ENCODE data around the gene SHH. TPM values are rescaled to one million over a fixed set of nuclear protein-coding genes. Genes with fewer than 3 reads are reported as not detected.
A peak's percentile ranks its signal among the peaks of the same experiment; 100 is the strongest.

The SHH gene
- total RNA-seq, 1 donor from 2014 or later = 16.7 TPM

- intact Hi-C loops (cut with DNase I) = no loop called here
- ATAC-seq = no peak
These were observed 12.7 kb downstream of the SHH start for GRCh38 chr7:155799514-155799913.

DNA sequence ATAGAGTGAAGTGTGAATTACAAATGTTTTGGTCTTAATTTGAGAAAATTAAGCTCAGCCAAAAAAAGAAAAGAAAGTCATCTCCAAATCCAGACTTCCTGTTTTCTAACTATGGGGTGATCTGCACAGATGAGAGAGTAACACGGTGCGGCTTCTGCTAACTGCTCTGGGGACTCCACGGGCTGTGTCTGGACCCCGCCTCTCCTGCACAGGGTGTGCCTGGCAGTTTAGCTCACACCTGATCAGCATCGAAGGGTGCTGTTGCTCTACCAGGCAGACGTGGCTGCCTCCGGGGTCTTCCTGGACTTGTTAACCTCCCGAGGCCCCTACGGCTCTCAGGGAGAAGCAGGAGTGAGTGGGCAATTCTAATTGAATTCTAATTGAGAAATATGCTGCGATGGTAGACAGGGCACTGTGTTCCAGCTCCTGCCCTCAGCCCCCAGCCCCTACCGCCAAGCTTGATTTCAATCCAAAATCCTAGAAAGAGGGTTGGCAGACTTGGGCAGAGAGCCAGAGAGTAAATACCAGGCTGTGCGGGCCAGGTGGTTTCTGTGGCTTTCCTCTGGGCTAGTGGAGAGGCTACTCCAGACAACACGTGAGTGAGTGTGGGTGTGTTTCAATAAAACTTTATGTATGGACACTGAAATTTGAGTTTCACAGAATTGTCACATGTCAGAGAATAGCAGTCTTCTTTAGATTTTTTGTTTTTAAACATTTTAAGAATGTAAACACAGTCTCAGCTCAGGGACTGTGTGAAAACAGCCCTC, 13.4 kb downstream of the SHH start:
- intact Hi-C loops (cut with DNase I) = no loop called here

More at GRCh38 chr7:155799514-155799913, 12.7 kb downstream of the SHH start:
- DNase-seq (ENCODE audit: low spot score) = no peak

DNA sequence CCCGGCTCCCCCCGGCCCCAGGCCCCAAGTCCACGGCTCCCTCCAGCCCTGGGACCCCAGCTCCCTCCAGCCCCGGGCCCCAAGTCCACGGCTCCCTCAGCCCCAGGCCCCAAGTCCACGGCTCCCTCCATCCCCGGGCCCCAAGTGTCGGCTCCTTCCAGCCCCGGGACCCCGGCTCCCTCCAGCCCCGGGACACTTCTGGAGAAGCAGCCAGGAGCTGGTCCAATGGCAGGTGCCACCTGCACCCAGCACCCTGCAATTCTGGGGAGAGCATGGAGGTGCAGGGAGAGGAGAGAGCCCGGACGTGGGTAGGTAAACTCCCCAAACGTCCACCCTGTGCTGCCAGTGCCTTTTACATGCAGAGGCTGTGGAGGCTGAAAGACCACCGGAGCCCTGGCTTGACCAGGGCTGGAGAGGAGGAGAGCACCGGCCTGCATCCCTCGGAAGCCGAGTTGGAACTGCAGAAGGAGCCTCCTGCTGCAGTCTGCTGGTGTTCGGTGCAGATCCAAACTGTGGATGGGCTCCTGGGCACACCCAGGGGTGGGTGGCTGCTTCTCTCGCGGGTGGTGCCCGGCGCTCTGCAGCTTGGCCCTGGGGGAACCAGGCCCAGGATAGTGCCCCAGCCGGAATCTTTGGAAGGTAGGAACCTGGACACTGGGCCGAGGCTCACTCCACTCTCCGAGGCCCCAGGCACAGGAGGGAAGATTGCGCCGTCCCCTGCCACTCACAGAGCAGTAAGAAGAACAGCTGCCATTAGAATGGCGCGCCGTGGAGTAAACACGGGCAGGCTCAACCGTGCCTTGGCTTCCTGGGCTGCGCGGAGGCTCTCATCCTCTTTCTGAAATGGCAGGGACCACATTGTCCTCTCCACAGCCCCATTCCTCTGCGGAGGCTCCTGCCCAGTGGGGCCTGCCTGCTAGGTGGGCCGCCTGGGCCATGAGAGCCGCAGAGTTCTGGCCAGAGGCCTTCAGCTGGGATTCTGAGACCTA, 14.7 kb downstream of the SHH start:
- intact Hi-C loops (cut with DNase I) = no loop called here
- DNase-seq (ENCODE audit: low spot score) (no peak), ATAC-seq (no peak)

More for the DNA sequence above, 13.4 kb downstream of the SHH start:
- ATAC-seq (no peak), DNase-seq (ENCODE audit: low spot score) (no peak)

DNA sequence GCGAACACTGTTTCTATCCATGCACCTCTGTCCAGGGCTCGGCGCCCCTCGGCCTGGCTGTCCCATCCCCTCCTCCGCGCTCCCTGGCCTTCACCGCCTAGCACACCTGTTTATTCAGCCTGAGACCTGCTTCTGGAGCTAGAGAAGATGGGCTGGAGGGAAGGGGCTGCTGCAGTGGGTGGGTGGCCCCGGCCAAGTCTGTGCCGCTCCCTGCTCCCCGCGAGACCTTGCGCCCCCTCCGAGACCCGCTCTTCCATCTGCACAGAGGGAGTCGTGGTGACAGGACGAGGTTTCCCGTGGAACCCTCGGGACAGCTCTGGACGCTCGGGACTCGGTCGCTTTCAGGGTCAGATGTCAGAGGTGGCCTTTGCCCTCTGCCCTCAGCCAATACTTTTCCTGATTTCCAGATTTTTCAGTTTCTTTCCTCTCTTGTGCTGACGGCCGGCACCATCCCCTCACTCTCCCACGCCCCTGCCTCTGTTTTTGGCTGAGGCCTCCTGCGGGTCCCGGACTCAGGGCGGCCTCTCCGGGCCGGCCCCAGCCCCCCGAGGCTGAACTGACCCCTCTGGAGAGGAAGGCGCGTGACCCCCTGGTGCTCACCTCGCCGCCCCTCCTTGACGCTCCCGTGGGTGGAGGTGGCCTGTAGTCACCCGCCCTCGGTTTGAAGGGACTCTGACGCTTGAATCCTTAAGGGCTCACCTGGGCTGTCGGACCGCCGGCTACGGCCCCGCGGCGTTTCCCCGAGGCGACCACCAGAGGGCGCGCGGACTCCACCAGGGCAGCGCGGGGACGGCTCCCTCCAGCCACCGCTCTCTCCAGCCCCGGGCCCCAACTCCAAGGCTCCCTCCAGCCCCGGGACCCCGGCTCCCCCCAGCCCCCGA, 15.6 kb downstream of the SHH start:
- DNase-seq (ENCODE audit: low spot score) (peak; percentile 78), ATAC-seq (peak; percentile 71)
- intact Hi-C loops (cut with DNase I) = no loop called here

GRCh38 chr7:155795951-155796350, 16.3 kb downstream of the SHH start:
- DNase-seq (ENCODE audit: low spot score) (no peak), ATAC-seq (no peak)
- intact Hi-C loops (cut with DNase I) = no loop called here

- intact Hi-C loops (cut with DNase I) = no loop called here
These were observed 16.9 kb downstream of the SHH start for GRCh38 chr7:155795401-155795800.

DNA sequence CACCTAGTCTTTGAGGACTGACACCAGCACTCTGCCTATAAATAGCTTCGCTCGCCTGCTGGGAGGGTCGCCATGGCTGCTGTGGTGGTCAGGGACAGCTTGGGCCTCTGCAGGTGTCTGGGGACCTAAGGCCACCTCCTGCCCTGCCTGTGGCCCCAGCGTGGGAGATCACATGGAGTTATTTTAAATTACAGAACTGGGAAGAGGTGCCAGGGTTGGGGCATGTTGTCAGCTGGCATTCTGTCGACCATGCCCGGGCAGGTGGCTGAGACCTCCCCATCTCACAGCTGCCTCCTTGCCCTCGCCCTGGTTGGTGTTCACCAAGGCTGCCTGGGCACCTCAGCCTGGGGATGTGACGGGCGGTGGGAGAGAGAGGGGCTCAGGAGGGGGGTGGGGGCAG, 18.1 kb downstream of the SHH start:
- ATAC-seq = no peak
- no peak for DNase-seq (ENCODE audit: low spot score)
- intact Hi-C loops (cut with DNase I) = no loop called here

More at GRCh38 chr7:155795401-155795800, 16.9 kb downstream of the SHH start:
- ATAC-seq (no peak), DNase-seq (ENCODE audit: low spot score) (no peak)

DNA sequence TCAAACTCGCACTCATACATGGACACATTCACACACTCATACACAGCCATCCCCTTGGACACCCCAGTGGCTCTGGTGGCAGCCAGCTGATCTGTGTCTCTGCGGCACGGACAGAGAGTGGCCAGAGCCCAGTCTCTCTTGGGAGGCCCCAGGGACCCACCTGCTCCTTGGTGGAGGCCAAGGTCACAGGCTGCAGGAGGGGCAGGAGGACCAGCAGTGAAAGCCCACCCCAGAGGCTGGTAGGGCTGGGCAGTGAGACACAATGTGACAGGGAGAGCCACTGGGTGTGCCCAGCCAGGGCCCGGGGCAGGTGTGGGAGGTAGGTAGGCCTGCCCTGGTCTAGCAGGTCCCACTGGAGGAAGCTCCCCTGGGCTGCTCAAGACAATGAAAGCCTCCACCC, 18.5 kb downstream of the SHH start:
- DNase-seq (ENCODE audit: low spot score) = no peak
- intact Hi-C loops (cut with DNase I) = no loop called here

DNA sequence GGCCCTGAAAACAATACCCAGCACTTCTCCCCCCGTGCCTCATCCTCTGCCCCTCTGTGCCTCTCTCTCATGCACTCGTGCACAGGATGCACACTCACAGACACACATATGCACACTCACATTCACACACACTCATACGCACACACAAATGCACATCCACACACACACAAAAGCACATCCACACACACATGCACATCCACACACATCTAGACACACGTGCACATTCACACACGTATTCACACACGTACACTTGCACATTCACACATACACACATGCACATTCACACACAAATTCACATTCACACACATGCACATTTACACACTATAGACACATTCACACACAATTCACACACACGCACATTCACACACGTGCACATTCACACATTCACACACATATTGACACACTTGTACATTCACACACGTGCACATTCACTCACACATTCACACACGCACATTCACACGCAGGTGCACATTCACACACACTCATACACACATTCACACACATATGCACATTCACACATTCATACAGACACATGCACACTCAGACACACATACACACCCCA, 19.2 kb downstream of the SHH start:
- intact Hi-C loops (cut with DNase I) = no loop called here
- DNase-seq (ENCODE audit: low spot score) (no peak), ATAC-seq (no peak)

More for the DNA sequence above, 18.5 kb downstream of the SHH start:
- ATAC-seq = no peak

GRCh38 chr7:155792315-155792960, 19.8 kb downstream of the SHH start:
- no peak for ATAC-seq

DNA sequence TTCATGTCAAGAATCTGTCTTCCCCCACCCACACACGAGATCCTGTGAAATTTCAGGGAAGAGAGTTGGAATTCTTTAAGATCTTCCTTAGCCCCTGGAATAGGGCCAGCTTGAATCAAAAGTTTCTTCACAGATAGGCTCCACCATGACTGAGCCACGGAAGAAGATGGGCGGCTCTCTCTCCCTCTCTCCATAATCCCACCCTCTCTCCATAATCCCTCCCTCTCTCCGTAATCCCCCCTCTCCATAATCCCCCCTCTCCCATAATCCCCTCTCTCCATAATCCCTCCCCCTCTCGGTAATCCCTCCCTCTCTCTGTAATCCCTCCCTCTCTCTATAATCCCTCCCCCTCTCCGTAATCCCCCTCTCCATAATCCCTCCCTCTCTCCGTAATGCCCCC, 20.4 kb downstream of the SHH start:
- no peak for DNase-seq (ENCODE audit: low spot score)
- no peak for ATAC-seq
- intact Hi-C loops (cut with DNase I) = no loop called here

More at GRCh38 chr7:155792315-155792960, 19.8 kb downstream of the SHH start:
- intact Hi-C loops (cut with DNase I) = no loop called here
- DNase-seq (ENCODE audit: low spot score) = no peak

DNA sequence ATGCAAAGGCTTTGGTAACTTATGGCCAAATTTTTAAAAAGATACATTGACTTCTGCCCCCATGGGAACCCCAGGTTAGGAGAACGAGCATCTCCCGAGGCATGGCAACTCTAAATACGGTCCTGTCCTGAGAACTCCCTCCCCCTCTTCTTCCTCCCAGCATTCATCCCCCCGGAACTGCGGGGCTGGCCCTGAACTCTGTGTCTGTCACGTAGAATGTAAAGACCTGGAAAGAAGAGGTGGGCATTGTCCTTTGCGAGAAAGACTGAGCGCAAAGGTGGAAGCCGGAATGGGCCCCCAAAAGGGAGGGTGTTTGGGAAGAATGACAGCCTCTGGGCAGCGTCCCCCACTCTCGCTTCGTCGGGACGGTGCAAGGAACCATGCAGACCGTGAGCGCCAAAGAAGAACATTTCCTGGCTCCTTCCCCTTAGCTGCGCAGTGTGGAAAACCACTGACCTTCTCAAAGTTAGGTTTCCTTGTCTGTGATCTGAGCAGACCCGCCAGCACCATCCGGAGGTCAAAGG, 21.0 kb downstream of the SHH start:
- ATAC-seq (no peak), DNase-seq (ENCODE audit: low spot score) (peak; percentile 45)
- intact Hi-C loops (cut with DNase I) = no loop called here

- no peak for DNase-seq (ENCODE audit: low spot score)
- intact Hi-C loops (cut with DNase I) = no loop called here
- ATAC-seq = no peak
These were observed 21.6 kb downstream of the SHH start for GRCh38 chr7:155790666-155791065.

- DNase-seq (ENCODE audit: low spot score) (peak; percentile 53), ATAC-seq (no peak)
- intact Hi-C loops (cut with DNase I) = no loop called here
These were observed 23.1 kb downstream of the SHH start for GRCh38 chr7:155789001-155789725.

DNA sequence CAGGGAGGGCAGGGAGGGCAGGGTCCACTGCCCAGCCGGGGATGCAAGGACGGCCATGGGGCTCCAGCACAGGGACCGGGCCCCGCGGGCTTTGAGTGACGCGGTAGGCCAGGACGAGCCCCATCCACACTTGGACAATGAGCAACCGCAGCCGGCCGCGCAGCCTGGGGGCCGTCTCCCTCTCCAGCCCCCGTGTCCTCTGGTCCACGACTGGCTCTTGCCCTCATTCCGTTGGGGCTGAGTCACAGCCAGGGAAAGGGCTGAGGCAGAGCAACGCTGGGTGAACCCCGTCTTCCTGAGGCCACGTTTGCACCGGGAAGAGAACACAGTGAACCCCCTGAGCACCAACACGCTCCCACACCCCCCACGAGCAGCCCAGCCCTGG, 23.7 kb downstream of the SHH start:
- no peak for ATAC-seq
- intact Hi-C loops (cut with DNase I) = no loop called here
- peak; percentile 35 for DNase-seq (ENCODE audit: low spot score)

- ATAC-seq = peak; percentile 68
- intact Hi-C loops (cut with DNase I) = no loop called here
These were observed 25.0 kb downstream of the SHH start for GRCh38 chr7:155787171-155787851.

GRCh38 chr7:155786491-155786890, 25.8 kb downstream of the SHH start:
- no peak for ATAC-seq
- DNase-seq (ENCODE audit: low spot score) = no peak
- intact Hi-C loops (cut with DNase I) = no loop called here

More at GRCh38 chr7:155787171-155787851, 25.0 kb downstream of the SHH start:
- peak; percentile 55 for DNase-seq (ENCODE audit: low spot score)
